ENCODE results near the gene GGT6.
A peak's percentile ranks its signal among the peaks of the same experiment; 100 is the strongest.

Gene GGT6

DNA sequence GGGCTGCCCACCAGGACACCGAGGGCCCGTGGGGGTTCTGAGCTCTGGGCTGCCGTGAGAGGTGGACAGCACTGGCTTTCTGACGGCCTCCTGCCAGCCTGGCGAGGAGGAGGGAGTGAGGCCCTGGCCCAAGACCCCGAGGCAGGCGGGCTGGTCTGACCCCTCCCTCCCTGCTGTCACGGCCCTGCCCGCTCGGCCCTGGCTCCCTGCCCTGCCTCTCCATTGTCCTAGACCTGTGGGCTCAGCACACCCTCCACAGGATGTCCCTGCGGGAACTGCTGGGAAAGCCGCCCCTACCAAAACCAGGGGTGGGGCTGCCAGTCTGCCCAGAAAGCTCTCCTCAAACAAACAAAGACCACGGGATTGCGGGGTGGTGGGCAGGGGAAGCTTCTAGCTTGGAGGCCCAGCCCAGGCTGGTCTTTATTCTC is 41.0 kb downstream of the GGT6 start:
- DNase-seq = no peak

DNA sequence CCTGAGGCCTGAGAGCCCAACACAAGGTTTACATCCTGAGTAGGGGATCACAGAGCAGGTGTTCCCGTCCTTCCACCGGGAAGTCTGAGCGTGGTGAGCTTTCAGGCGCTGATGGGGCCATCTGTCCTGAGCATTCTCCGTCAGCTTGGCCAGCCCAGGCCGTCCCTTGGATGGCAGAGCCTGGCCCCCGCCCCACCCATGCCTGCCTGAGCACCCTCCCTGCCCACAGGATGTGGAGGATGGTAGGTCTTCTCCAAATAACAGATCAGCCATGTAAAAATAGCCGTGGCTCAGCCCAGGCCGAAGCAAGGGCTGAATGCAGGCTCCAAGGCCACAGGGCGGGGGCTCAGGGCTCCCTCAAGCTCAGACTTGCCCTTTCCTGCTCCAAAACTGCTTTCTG is 41.5 kb downstream of the GGT6 start:
- no peak for DNase-seq

DNA sequence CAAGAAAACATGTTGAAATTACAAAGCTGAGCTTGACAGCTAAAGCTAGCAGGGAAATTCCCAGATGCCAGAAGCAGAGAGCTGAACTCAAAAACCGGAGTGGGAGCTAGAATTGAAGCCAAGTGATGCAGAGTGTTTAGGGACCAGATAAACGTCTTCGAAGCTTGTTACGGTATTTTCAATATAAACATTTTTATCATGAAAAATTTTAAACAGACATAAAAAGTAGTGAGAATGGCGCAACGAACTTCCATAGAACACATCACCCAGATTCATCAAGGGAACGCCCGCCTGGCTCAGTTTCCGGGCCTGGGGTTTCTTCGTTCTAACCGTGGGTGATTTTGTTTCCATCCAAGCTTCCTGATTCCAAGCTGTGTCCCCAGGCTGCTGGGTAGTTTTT is 43.6 kb downstream of the GGT6 start:
- DNase-seq = no peak

DNA sequence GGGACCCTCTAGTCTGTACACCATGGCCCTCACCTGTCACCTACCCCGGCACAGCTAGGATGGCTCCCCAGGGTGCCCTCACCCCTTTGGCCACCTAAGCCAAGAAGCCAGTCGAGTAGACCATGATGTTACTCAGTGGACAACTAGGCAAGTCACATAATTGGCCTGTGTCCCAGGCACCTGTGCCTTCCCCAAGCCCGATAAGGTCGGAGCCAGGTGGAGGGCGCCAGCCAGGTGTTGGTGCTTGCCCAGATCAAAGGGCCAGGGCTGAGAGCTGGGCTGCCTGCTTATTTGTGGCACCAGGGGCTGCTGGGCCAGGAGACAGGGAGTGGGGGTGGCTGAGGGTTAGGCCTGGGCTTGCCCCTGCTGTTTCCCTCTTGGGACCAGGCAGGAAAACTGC is 44.9 kb downstream of the GGT6 start:
- no peak for DNase-seq

DNA sequence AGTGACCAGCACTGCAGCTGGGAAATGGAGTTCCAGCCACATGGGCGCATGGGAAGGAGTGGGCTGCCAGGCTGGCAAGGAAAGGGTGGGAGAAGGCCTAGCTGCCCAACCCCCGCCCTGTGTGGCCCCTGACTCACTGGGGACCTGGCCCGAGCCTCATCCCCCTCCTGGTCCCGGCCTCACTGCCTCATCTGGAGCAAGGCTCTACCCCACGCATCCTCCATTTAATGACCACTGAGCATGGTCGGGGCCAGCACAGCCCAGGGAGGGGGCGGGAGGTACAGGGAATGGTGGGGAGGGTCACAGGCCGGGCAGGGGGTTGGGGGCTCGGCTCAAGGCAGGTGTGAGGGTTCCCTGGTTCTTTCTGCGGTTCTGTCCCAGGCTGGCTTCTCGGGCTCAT is 45.6 kb downstream of the GGT6 start:
- no peak for DNase-seq

DNA sequence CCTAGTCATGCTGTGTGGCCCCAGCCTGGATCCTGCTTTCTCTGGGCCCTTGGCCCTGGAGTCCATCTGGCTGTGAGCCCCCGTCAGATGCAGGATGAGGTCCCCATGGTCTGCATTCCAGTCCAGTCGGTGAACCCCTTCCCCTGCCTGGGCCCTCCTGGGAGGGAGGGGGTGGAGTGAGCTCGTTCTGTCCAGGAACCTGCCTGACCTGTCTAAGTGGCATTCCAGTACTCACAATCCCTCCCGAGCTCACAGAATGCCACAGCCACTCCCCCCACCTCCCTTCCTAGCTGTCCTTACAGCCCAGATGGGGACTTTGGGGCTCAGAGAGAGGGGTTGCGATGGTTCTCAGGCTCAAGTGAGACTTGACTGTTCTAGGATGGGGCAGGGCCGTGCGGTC is 46.2 kb downstream of the GGT6 start:
- no peak for DNase-seq

DNA sequence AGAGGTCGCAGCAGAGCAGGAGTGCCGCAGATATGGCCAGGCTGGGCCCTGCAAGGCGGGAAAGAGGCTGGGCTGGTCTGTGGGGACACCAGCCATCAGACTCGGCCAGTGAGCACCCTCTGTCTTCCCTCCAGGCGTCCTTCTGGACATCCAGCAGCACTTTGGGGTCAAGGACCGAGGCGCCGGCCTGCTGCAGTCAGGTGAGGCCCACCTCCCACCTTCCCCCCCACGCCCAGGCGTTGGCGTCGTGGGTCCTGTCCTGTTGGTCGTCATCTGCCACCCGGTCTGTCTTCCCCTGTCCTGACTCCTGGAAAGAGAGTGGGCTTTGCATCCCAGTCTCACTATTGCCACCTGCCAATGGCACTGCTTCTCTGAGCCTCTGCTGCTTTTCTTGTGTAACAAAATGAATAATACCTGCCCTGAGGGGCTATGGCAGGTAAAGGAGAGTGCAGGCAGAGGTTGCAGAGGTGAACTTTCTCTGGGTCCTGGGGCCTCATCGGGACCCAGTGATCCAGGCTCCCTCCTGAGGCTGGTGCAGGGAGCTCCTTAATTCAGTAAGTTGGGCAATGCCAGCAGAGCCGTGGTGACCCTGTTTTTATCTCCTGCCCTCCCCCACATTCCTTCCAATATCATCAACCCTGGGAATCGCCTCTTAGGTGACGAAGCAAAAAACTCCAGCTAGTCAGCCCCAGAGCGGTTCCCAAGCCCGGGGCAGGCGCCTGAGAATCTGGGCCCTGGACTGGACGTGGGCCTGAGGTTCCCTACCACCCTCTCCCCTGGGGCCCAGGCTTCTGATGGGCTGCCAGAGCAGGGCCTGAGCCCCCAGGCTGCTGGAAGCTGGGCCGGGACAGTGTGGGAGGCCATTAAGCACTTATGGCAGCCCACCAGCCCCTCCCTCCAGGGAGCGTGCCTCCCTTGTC is 47.0 kb downstream of the GGT6 start:
- DNase-seq = no peak

DNA sequence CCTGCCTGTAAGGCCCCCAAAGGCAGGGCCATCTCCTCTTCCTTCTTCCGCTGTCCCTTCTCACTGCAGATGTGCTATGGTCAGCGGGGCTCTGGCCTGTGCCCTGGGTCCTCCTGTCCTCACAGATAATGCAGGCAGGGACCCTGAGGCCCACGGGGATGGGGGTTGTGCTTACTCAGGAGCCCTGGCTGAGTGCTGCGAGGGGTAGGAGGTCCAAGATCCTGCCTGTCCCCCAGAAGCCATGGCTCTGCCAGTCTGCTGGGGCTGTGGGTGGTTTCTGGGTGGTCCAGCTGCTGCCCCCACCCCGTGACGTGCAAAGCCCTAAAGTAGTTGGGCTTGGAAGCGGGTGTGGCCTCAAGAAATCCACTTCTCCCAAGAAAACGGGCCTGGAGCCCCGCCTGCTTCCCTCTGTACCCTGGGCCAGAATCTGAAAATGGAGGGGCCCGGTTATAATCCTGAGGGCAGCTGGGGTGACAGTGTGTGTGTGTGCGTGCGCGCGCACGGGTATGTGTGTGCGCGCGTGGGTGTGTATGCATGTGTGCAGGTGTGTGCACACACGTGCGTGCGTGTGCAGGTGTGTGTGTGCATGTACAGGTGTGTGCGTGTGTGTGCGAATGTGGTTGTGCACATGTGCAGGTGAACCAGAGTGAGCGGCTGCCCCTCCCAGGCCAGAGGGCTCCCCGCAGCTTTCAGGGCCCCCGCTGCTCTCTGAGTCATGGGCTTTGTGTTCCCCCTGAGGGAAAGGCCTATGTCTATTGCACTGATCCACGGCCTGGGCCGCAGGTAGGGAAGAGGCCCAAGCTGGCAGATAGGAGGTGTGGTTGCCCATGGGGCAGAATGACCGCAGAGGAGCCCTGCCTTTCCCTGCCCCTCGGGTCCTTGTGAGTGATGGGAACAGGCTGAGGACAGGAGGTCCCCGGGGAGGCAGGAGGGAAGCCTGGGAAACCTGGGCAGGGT is 47.9 kb downstream of the GGT6 start:
- no peak for DNase-seq

DNA sequence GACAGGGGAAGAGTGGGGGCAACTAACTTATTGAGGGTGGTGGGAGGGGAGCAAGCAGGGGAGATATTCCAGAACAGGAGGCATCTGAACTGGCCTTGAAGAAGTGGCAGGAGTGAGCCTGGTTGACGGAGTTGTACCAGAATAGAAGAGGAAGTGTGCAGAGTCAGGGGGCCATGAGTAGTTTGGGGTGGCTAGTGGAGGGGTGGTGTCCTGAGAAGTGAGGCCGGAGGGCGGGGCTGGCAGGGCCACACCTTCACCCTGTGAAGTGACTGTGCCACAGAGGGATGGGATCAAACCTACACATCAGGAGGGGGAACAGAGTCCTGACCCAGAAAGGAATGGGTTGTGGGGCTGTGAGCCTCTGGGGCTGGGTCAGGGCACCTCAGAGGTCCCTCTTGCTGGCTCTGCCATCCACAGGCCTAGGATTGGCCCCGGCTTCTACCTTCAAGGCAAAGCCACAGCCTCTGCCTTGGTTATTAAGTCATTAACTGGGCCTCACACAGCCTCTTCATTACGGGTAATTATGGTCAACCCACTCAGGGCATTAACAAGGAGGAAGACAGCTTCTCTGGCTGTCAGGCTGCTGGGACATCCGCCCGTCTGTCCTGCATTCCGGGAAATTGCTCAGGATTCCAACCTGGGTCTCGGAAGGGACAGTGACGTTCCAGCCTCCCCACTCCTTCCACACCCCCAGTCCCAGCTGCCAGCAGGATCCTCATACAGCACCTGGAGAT is 49.0 kb downstream of the GGT6 start:
- DNase-seq = peak; percentile 28

DNA sequence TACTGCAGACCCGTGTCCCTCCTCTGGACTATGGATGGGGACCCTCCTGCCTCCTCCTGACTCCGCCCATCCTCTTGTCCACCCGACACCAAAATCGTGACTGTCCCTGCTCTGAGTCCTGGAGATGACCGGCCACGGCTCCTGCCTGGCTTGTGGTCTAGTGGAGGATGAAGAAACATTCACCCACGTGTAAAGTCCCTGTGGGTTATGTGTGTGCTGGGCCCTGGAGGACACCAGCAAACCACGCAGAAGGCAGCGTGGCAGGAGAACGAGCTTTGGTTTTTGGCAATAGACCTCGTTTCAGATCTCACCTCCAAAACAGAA is 49.8 kb downstream of the GGT6 start:
- DNase-seq = no peak

DNA sequence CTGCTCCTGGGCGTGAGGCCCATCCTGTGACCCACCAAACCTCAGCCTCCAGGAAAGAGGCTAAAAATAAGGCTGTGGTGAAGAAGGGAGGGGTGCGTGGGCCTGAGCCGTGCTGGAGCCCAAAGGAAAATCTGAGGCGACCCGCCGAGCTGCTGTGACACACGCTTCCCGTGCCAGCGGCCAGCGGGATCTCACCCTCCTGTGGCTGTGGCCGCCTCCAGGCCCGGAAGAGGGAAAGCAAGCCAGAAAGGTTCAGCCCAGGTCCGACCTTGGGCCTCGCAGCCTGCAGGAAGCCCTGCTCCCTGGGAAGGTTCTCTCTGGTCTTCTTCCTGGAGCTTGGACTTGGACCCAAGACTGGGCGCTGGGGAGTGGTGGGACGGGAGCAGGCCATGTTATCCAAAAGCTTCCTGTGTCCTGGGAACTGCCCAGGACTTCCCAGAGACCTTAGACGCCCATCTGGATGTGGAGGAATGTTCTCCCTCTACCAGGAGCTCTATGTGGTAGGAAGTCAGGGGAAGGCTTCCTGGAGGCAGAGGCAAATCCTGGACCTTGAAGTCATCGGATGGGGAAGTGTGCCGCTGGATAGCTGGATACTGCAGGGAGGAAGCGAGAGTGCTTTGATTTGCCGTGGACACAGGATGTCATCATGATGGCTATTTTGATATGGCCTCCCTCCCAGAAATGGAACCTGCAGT is 50.3 kb downstream of the GGT6 start:
- DNase-seq = no peak

DNA sequence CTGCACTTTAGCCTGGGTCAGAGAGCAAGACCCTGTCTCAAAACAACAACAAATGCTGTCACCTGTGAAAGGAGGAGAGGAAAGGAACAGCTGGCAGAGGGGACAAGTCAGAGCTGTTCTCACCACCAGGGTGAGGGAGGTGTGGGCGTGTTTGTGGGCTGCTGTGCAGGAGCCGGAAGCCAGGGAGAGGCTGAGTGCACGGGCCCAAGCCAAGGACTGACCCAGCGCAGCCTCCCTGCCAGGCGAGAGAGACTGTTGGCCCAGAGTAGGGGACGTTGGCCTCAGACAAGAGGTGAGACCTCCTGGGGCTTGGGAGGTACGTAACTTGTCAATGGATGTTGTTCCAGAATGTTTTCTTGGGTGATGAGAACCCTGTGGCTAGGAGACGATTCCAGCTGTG is 51.0 kb downstream of the GGT6 start:
- peak; percentile 62 for DNase-seq

DNA sequence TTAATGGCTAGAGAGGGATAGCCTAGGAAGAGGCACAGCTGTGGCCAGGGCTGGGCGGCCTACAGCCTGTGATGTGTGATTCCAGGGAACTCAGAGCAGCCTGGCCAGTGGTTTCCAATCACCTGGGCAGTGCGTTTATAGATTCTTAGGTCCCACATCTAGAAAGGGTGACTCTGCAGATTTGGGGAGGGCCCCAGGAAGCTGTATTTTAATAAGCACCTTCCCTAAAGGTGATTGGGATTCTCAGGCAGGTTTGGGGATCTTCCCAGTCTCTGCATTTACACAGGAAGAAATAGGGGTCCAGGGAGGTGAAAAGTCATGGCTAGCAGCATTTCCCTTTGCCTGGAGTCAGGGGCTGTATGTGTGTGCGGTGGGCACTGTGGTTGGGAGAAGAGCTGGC is 52.2 kb downstream of the GGT6 start:
- DNase-seq = no peak

DNA sequence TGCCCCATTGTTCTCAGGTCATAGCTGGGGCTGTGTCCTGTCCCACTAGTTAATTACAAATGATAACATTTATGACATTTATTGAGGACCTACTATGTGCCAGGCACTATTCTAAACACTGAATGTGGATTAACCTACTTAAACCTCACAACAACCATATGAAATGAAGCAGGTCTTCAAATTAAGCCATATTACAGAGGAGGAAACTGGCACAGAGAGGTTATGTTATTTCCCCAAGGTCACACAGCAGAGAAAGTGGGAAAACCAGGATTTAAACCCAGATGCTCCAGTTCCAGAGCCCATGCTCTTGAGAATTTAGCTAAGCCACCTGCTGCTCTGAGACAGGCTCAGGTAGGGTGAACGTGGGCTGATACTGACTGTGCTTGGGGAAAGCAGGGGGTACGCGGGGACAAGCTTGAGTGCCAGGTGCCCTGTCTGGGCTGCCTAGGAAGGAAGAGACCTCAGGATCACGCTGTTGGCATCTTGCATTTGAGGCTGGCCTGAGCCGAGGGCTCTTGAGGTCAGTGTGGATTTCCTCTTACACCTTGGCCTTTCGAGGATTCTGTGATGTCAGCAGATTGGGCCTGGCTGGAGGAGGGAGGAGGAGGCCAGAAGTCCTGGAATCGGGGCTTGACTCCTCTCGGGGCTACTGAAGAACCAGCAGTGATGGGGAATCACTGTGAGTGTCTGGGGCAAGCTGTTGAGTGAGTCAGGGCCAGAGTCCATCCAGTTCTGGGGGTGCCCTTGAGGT is 52.8 kb downstream of the GGT6 start:
- no peak for DNase-seq
